Measurements from ENCODE around the gene TPX2. TPM values are rescaled to one million over a fixed set of nuclear protein-coding genes. Genes with fewer than 3 reads are reported as not detected.

TPX2 gene
- total RNA-seq, 2 donors from 2014 or later: 0.20 to 2.9 TPM

DNA sequence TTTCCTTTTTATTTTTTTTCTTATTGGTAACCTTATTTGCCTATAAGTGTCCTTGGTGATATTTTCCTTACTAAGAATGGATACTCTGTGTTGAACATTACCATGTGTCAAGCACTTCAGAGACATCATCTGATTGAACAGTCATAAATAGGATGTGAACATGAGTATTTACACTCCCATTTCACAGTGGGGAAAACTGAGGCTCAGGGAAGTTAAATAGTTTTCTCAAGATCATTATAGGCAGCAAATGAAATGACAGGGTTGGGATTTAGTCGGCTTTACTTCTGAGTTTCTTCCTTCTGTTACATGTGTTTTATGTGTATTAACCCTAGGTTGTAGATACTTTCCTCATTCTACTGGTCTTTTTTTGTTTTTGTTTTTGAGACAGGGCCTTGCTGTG is 35.3 kb downstream of the TPX2 start:
- no peak for DNase-seq (ENCODE audit: low spot score)
- H3K27ac ChIP-seq: no peak overlapping the region
- H3K36me3 ChIP-seq: no peaks in the 10 kb centered on the region
- no peaks in the 10 kb centered on the region for H3K4me1 ChIP-seq
- H3K4me3 ChIP-seq: no peak overlapping the region
- no peaks in the 10 kb centered on the region for H3K27me3 ChIP-seq
- TF ChIP-seq, protein P1, sequence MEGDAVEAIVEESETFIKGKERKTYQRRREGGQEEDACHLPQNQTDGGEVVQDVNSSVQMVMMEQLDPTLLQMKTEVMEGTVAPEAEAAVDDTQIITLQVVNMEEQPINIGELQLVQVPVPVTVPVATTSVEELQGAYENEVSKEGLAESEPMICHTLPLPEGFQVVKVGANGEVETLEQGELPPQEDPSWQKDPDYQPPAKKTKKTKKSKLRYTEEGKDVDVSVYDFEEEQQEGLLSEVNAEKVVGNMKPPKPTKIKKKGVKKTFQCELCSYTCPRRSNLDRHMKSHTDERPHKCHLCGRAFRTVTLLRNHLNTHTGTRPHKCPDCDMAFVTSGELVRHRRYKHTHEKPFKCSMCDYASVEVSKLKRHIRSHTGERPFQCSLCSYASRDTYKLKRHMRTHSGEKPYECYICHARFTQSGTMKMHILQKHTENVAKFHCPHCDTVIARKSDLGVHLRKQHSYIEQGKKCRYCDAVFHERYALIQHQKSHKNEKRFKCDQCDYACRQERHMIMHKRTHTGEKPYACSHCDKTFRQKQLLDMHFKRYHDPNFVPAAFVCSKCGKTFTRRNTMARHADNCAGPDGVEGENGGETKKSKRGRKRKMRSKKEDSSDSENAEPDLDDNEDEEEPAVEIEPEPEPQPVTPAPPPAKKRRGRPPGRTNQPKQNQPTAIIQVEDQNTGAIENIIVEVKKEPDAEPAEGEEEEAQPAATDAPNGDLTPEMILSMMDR (IDR thresholded peaks at IDR 0.05): no peak
- H3K9me3 ChIP-seq: no peaks in the 10 kb centered on the region

GRCh38 chr20:31780839-31781238 is 41.7 kb downstream of the TPX2 start:
- H3K27me3 ChIP-seq: no peaks in the 10 kb centered on the region
- TF ChIP-seq, protein P1 (IDR thresholded peaks at IDR 0.05): no peak
- no peaks in the 10 kb centered on the region for H3K36me3 ChIP-seq
- no peaks in the 10 kb centered on the region for H3K9me3 ChIP-seq
- no peaks in the 10 kb centered on the region for H3K4me1 ChIP-seq
- no peak for DNase-seq (ENCODE audit: low spot score)
- no peak overlapping the region for H3K27ac ChIP-seq
- H3K4me3 ChIP-seq: no peak overlapping the region

DNA sequence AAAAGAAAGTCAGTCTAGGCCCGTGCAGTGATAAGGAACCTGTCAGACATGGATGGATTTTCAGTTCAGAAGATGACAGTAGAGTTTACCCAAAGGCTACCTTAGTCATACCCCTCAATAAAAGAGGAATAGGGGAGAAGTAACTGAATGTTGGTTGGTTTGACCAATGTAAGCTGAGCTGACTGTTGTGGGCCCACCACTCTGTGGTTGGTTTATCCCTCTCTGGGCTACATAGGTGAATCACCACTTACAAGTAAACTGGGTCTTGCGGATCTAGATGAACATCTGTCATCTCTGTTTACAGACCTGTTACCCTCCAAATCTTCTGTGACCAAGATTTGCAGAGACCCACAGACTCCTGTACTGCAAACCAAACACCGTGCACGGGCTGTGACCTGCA is 42.9 kb downstream of the TPX2 start:
- TF ChIP-seq, protein P1 (IDR thresholded peaks at IDR 0.05): no peak
- Histone ChIP-seq H3K36me3 (no peaks in the 10 kb centered on the region), H3K27me3 (no peaks in the 10 kb centered on the region), H3K9me3 (no peaks in the 10 kb centered on the region), H3K27ac (no peak overlapping the region), H3K4me3 (no peak overlapping the region), H3K4me1 (no peaks in the 10 kb centered on the region)
- no peak for DNase-seq (ENCODE audit: low spot score)

- Histone ChIP-seq H3K36me3 (no peaks in the 10 kb centered on the region), H3K9me3 (no peaks in the 10 kb centered on the region), H3K4me3 (no peak overlapping the region), H3K27me3 (no peaks in the 10 kb centered on the region), H3K4me1 (no peaks in the 10 kb centered on the region), H3K27ac (no peak overlapping the region)
- DNase-seq (ENCODE audit: low spot score): no peak
- TF ChIP-seq, protein P1 (IDR thresholded peaks at IDR 0.05): no peak
These were observed 45.4 kb downstream of the TPX2 start for GRCh38 chr20:31784354-31785044.

GRCh38 chr20:31785089-31785488 is 46.0 kb downstream of the TPX2 start:
- Histone ChIP-seq H3K27me3 (no peaks in the 10 kb centered on the region), H3K4me3 (no peak overlapping the region), H3K36me3 (no peaks in the 10 kb centered on the region), H3K4me1 (no peaks in the 10 kb centered on the region), H3K9me3 (no peaks in the 10 kb centered on the region), H3K27ac (no peak overlapping the region)
- DNase-seq (ENCODE audit: low spot score): no peak
- TF ChIP-seq, protein P1 (IDR thresholded peaks at IDR 0.05): no peak

- Histone ChIP-seq H3K4me1 (no peaks in the 10 kb centered on the region), H3K9me3 (no peaks in the 10 kb centered on the region), H3K36me3 (no peaks in the 10 kb centered on the region), H3K4me3 (no peak overlapping the region), H3K27ac (no peak overlapping the region), H3K27me3 (no peaks in the 10 kb centered on the region)
- no peak for DNase-seq (ENCODE audit: low spot score)
- TF ChIP-seq, protein P1 (IDR thresholded peaks at IDR 0.05): no peak
These were observed 49.5 kb downstream of the TPX2 start for GRCh38 chr20:31788578-31788977.

Data from right atrium auricular region (tissue), 2 donors.